Activated CD4-positive, alpha-beta T cell treated with anti-CD3 and anti-CD28 coated beads, Interleukin-2, Interleukin-4, amounts not matched to agents 100 ng/mL and 50 ng/mL, durations not matched to agents 16 hours and 8 hours (primary cell): Measurements from ENCODE around the gene RPS6KA5.
A peak's percentile ranks its signal among the peaks of the same experiment; 100 is the strongest.
"Not testable (repeated sequence)": the region's sequence is repeated elsewhere in the genome, so short reads cannot be mapped to it uniquely, and the experiment has no call there.

ENCODE experiments used
- DNase-seq: peaks from one replicate; pipeline ENCODE4 v3.0.0-alpha.2; 2020; ENCODE audit warnings: low spot score

The RPS6KA5 gene

DNA sequence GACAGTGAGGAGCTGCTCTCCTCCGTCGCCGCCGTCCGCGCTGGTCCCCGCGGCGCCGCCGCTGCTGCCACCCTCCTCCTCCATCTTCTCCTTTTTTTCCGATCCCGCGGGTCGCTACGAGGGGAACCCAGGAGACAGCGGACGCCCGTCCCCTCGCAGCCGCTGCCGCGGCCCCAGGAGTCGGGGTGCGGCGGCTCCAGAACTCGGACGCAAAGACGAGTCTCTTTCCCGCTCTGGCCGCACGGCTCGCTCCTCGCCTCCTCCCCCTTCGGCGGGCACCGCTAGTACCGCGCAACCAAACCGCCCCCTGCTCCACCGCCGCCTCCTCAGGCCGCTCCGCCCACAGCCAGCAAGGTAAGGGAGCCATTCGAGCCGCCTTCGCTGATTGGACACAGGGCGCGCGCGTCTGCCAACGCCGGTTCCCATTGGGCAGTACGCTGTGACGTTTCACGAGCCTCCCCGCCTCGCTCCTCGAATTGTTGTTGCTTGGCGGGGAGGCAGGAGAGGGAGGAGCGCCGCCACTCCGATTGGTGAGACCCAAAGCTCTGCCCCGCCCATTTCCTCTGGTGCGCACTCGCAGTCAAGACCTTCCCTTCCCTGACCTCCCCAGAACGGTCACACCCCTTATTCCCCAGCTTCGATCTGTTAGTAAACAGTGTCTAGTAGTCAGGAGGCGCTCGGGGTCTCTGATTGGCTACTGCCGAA is at the start of gene RPS6KA5:
RPS6KA5 (minus strand) TSS at position 291 of the 705 bp plus-strand sequence; CDS start at position 84, 207 bp downstream.
- DNase-seq: peak; percentile 100

GRCh38 chr14:91108941-91109611 is 48.6 kb upstream of the RPS6KA5 start:
- peak; percentile 72 for DNase-seq

DNA sequence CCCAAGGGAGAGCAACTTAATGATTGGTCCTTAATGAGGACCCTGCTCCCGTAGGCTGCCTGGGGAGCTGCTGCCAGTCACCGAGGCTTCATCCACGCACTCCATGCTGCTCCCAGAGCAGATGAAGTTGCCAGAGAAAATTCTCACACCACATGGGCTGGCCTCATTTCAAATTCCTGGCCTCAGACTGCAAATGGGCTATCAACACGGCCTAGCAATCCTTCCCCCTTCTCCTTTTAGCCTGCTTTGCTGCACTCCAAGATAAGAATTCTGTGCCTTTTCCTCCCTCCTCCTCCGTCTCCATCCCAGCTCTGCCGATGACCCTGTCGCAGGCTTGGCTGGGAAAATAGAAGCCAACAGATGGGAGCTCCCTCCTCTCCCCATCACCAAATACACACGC is 42.7 kb upstream of the RPS6KA5 start:
- no peak for DNase-seq

- DNase-seq: peak; percentile 62
These were observed 39.7 kb upstream of the RPS6KA5 start for GRCh38 chr14:91100102-91100501.

DNA sequence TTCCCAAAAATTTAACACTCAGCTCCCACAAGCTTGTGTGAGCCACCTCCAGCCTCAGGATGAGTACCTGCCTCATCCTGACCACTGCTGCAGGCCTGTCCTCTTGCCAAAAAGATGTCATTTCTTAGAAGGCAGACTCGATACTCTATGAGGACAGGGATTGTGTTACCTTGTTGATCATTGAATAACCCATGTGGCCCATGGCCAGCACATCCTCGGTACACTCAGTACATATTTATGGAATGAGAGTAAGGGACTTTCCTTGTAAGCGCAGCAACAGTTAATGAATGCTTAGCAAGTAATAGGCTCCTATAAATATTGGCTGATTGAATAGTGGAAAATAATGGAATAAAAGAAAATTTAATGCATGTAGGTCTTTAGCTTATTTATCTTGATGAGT is 38.1 kb upstream of the RPS6KA5 start:
- no peak for DNase-seq

DNA sequence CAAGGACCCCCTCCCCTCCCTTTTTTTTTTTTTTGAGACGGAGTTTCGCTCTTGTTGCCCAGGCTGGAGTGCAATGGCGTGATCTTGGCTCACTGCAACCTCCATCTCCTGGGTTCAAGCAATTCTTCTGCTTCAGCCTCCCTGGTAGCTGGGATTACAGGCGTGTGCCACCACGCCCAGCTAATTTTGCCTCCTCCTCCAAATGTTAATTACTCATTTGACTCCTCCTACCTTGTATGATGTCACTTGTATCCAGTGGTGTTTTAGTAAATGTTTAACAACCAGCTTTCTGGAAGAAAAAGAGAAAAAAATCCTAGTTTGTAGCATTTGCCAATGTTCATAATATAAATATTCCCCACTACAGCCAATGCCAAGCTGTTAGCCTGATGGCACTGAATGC is 37.2 kb upstream of the RPS6KA5 start:
- not testable (repeated sequence) for DNase-seq

GRCh38 chr14:91095178-91095577 is 34.7 kb upstream of the RPS6KA5 start:
- DNase-seq: no peak

DNA sequence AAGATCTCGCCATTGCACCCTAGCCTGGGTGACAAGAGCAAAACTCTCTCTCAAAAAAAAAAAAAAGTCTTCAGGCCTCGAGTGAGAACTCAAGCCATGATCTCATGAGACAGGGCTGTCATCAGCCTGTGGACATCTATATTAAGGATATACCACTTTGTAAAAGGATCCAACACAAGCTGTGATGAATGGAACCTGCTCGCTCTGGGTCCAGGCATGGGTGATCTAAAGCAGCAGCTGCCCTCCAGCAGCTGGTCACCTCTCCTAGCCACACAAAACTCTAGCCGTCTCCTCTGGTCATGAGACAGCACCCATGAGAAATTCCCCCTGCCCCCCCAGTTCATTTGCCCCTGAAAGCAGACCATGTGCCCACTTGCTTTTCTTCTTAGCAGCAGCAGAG is 34.3 kb upstream of the RPS6KA5 start:
- DNase-seq: no peak

- DNase-seq: not testable (repeated sequence)
These were observed 33.5 kb upstream of the RPS6KA5 start for GRCh38 chr14:91093743-91094472.

GRCh38 chr14:91092073-91092472 is 31.6 kb upstream of the RPS6KA5 start:
- no peak for DNase-seq

DNA sequence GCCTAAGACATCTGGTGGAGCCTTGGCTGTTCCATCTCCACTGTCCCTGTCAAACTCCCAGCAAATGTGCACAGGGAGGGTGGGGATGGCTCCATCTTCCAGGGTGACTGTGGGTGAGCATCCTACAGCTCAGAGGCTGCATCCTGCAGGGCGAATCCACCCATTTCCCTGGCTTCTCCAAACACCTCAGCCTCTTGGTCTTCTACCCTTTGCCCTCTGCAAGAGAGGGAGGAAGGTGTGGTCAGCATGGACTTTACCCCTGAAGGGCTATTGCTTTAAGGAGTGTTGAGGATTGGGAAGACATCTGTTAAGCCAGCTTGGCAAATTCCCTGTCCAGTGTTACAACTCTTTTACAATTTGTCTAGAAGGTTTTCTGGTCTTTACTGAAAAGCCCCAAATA is 30.3 kb upstream of the RPS6KA5 start:
- DNase-seq: no peak

DNA sequence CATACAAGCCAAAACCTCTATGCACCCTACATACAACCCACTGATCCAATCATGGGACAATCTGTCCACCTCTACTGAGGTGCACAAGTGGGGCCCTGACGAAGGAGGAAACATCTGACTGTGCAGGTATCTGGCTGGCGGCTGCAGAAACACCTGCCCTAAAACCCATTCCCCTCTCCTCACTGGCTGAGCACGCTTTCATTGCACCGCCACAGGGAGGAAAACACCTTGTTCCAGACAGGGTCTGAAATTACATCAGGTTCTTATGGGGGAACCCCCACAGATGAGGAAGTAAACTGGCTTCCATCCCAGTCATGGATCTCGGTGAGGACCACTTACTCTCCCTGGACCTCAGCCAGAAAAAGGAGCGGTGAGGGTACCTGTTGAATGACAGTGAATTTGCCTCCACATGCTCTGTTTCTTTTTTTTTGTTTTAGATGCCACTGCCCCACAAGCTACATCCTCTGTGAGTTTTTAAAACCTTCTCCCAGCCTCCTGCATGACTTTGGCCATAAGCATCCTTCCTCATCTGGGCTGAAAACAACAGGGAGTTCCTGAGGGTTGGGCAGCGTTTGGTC is 29.6 kb upstream of the RPS6KA5 start:
- no peak for DNase-seq

GRCh38 chr14:91088585-91089235 is 28.3 kb upstream of the RPS6KA5 start:
- DNase-seq: no peak

GRCh38 chr14:91087470-91087869 is 27.0 kb upstream of the RPS6KA5 start:
- not testable (repeated sequence) for DNase-seq

DNA sequence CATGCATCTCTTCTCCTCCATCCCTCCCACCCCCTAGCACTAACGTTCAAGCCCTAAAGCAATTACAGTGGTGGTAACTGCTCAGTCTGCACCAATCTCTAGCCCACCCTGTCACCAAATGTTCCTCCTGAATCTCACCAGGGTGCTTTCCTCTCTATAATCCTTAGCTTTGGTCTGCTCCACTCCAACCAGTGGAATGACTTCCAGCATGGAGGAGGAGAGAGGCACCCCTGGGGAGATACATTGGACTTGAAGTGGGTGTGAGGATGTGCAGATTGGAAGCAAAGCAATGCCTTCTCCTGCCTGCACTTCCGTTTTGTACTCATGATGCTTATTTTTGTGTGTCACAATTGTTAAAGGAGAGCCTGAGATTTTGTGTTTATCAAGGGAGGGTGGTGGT is 24.1 kb upstream of the RPS6KA5 start:
- DNase-seq: no peak

DNA sequence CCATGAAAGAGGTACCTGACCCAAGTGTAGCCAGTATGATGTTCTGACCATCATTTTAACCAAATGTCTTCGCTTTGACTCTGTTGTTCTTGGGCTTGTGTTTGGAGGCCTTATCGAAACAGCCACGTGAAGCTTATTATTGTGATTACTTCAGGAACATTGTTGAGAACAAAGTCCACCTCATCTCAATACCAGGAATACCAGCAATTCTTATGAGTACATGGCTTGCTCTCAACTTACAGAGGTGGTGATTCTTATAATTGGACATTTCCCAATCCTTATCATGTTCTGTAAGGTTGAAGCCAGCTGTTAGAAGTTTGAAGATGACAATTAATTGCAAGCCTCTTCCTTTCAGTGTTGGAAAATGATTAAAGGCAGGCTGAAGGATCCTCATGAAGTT is 21.8 kb upstream of the RPS6KA5 start:
- no peak for DNase-seq

- peak; percentile 58 for DNase-seq
These were observed 19.6 kb upstream of the RPS6KA5 start for GRCh38 chr14:91080071-91080470.

DNA sequence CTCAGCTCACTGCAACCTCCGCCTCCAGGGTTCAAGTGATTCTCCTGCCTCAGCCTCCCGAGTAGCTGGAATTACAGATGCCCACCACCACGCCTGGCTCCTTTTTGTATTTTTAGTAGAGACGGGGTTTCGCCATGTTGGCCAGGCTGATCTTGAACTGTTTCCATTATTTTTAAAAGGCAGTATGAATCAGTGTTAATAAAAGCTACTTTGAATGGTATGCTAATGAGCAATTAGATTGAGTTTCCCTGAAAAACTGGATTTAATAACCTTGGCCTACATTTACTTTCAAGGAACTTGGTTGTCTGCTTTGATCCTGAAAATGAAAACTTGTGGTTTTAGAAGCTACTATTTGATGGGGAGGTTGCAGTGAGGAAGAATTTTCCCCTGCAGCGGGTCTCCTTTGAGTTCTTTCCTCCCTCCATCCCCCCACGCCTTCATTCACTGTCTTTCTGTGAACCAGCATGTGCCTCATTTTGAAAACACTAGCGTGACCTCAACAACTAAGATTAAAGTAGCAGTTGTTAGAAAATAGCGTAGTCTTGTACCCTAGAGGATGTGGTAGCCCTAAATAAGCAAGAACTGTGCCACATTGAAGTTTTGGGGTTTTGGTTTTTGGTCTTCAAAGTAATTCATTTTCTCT is 17.8 kb upstream of the RPS6KA5 start:
- DNase-seq: peak; percentile 92

DNA sequence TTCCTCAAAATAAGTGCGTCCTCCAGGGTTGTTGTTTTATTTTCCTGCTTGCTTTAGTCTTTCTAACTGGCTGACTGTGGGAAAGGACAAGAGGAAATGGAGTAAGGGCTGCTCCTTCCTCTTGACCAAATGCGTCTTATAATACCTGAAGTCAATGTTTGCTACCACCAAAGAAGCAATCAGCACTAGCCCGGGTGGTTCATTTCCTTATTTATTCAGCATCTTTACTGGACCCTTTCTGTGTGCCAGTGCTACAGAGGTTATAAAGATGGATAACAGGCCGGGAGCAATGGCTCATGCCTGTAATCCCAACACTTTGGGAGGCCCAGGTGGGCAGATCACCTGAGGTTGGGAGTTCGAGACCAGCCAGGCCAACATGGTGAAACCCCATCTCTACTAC is 15.1 kb upstream of the RPS6KA5 start:
- no peak for DNase-seq

DNA sequence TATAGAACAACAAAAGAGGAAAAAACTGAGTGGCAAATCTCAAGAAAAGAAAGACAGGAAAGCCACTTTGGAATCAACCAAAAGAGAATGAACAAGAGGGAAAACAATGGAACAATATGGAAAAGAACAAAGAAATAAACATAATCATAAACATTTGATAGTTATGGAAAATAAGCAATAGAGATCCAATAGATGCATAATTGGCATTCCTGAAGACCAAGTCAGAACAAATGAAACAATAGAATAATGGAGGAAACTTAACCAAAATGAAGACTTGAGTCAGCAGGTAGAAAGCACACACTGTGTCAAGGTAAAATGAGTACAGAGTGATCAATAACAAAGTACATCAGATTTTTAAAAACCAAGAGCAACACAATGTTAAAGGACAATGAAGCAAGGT is 10.1 kb upstream of the RPS6KA5 start:
- DNase-seq: no peak

- no peak for DNase-seq
These were observed 8.2 kb upstream of the RPS6KA5 start for GRCh38 chr14:91068642-91069041.

DNA sequence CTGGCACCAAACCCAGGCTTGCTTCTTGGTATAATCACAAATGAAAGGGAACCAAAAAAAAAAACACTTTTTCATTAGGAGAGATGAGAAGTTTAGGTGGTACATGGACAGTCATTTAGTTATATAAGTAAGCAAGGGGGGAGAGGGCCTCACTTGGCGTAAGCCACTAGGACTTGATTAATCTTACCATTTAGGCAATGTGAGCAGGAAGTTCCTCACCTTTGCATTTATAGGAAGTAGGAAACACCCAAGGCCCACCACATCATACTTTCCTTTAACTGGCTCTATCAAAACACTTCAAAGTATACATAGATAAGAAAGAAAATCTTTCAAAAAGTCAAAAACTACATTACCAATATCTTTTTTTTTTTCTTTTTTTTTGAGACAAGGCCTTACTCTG is 6.7 kb upstream of the RPS6KA5 start:
- peak; percentile 32 for DNase-seq
